Activated CD4-positive, alpha-beta T cell treated with anti-CD3 and anti-CD28 coated beads for 1 hour (primary cell): ENCODE results near the gene MAP3K12.
"Not testable (repeated sequence)": the region's sequence is repeated elsewhere in the genome, so short reads cannot be mapped to it uniquely, and the experiment has no call there.

ENCODE experiments used
- DNase-seq: peaks from one replicate; pipeline ENCODE4 v3.0.0-alpha.2; 2020

The MAP3K12 gene

DNA sequence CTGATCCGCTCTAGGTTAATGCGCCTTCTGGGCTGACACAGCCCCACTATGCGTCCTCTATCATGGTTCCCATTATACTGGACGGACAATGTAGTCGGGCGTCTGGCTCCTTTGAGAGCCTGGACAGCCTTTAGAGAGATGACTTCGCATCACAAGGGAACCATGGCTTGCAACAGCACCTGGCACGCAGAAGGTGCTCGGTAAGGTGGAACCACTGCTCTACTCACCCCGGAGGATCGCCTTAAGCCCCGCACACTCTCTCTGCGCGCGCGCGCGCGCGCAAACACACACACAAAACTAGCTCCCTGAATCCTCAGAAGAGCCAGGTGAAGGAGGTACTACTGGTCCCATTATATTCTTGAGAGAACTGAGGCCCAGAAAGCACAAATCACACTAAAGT lies 7.1 kb downstream of the MAP3K12 start:
- no peak for DNase-seq

DNA sequence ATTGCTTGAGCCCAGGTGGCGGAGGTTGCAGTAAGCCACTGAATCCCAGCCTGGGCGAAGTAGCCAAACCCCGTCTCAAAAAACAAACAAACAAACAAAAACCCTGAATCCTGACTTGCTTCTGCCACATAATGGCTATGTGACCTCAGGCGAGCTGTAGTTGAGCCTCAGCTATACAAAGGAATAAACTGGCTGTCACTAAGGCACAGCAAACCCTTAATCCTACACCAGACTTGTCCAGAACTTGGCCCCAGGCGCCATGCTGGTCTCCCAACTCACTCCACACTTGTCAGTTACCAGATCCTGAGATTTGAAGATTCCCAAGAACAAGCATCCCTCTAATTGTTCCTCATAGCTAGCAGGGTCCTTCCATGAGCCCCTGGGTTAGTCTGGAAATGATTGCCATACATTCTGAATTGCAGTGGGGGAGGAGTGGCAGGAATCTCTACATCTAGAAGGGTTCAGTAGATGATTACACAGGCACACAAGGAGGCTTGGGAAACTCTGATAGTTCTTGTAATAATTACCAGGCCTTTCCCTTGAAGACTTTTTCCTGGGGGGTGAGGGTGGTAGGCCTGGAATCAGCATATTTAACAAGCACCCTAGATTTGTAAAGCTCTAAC lies 9.9 kb downstream of the MAP3K12 start:
- no peak for DNase-seq

DNA sequence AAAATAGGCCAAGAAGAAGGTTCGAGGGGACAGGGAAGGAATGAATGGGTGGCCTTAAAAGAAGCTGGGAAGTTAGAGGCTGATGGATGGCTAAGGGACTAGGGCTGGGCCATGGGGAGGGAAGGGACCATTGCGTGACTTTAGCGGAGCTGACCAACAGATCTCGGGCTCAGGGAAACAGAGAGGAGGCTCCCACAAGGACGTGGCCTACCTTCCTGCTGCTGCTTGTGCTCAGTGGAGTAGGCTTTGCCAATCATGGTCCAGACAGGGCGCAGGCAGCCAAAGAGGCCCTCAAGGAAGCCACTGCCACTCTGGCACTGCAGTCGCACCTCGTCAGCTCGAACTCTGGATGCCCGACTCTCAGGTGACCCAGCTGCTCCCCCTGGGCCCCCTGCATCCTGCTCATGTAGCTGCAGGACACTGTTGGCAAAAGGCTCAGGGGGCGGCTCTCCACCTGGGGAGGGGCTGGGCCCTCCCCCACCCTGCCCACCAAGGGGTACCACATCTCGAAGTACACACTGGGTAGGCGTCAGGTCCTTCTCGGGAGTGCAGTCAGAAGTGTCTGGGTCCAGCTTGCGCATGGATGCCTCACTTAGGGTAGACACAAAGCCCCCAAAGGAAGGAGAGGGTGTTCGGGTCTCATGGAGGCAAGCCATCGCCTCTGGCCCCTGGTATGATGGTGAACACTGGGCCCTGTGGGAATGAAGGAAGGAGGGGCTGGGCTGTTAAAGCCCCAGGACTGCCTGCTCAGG lies 12.3 kb downstream of the MAP3K12 start:
- no peak for DNase-seq

DNA sequence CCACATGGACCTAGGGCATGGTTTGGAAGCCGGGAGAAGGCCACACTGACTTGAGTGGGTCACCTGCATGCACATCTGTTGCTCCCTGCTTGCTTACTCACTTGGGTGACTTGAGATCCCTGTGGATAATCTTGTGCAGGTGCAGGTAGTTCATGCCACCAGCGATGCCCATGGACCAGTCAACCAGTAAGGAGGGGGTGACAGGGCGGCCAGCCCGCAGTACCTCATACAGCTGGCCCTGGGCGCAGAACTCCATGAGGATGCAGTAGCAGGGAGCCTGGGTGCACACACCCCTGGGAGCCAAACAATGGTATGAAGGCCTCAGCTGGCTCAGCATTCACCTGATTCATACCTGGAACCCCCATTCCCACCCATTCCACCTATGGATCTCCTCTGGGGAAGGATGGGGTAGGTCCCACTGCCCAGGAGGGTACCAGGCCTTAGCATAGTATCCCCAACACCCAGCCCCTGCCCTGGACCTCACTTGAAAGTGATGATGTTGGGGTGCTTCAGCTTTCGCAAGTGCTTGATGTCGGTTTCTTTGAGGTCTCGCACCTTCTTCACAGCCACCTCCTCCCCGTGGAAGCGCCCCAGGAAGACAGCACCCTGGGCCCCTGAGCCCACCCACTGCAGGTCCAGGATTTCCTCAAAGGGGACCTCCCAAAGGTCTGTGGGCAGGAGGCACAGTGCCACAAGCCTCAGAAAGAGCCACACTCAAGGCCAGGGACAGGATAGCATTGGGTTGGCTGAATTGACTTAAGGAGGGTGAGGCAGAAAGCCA lies 13.1 kb downstream of the MAP3K12 start:
- no peak for DNase-seq

DNA sequence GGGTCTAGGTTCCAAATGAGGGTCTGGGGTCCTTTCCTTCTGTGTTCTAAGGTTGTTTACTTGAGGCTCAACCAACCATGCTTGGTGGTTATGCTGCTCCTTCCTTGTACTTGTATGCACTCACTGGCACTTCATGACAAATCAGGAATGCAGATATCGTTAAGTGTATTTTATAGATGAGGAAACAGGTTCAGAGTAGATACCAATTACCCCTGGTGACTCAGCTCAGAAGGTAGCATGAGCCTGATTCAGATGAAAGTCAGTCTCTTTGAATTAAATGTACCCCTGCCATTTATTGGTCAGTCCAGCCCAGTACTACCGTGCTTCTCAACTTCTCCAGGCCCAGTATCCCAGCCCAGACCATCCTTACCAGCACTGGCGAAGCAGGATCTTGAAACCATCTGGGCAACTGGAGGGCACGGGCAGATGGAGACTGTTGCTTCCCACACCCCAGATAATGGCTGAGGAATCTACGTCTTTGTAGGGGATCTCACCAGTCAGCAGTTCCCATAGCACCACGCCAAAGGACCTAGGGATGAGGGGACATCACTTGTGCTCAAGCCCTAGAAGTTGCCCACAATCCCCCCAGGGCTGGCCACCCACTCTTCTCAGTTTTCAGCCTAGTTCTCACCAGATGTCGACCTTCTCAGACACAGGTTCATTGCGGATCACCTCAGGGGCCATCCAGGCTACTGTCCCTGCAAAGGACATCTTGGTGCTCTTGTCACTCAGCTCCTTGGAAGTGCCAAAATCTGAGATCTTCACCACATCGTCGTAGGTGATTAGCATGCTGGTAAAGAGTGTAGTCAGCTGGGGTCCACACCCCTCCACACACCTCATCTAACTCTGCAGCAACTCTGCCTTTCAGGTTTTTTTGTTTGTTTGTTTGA lies 14.3 kb downstream of the MAP3K12 start:
- no peak for DNase-seq

DNA sequence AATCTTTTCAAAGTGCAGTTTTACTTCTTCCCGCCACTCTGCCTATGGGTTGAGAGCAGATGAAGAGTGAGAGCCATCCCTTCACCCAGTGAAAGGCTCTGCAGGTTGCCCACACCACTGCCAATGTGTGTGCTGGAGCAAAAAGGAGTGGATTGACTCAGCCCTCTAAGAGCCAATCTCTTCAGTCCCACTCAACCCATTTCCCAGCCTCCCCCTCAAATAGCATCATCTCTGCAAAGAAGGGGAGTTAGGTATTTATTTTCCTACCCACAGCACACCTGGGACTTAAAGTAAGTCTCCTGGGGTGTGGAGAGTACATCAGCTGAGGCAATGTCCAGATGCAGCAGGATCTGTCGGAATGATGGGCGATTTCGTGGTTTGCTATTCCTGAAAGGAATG lies 15.3 kb downstream of the MAP3K12 start:
- no peak for DNase-seq

DNA sequence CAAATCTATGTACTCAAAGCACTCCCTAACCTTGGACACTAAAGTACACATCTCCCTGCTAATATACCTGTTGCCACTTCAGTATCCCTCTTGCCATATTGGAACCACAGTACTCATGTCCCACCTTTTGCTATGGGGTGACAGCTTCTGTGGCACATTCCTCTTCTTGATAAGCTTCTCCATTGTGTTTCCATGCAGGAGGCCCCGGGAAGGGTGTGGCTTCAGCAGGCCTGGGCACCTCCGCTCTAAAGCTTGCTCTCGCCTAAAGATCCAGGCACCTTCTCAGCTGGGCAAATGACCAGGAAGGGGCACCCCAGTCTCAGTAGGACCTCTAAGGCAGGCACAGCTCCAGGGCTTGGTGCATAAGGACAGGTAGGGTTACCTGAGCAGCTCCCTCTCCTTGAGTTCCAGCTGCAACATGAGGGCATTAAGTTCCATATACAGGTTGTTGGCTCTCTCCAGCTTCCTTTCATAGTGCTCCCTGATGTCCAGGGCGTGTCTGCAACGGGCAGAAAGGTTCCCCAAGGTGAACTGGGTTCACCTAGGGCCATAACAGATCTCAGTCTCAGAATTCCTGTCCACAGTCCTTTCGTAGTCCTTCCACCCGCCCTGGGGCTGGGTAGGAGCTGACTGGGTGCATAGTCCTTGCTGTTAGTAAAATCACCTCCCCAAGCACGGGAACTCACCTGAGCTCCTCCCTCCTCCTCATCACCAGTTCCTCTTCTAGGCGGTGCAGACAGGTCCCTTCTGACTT lies 15.9 kb downstream of the MAP3K12 start:
- DNase-seq: no peak

DNA sequence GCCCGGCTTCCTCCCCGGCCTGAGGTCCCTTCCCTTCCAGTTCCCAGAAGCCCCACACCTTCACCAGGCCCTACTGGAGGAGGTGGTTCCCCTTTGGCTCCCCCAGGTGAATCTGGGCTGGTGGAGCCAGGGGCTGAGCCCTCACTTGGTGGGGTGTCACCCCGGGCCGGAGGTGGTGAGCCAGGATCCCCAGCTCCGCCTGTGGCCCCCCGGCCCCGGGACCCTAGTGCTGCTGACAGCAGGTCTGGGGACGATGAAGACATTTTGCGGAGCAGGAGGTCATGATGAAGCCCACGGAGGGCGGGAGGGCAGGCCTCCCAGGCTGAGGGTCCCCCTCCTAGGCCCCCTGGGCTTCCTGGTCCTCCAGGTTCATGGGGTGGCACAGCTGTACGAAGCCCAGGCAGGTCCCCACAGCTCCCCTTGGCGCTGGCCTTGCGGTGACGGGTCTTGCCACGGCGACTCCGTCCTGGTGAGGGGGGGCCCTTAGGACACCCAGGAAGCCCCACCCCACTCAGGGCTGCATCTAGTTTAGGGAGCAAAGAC lies 16.6 kb downstream of the MAP3K12 start:
- DNase-seq: no peak

DNA sequence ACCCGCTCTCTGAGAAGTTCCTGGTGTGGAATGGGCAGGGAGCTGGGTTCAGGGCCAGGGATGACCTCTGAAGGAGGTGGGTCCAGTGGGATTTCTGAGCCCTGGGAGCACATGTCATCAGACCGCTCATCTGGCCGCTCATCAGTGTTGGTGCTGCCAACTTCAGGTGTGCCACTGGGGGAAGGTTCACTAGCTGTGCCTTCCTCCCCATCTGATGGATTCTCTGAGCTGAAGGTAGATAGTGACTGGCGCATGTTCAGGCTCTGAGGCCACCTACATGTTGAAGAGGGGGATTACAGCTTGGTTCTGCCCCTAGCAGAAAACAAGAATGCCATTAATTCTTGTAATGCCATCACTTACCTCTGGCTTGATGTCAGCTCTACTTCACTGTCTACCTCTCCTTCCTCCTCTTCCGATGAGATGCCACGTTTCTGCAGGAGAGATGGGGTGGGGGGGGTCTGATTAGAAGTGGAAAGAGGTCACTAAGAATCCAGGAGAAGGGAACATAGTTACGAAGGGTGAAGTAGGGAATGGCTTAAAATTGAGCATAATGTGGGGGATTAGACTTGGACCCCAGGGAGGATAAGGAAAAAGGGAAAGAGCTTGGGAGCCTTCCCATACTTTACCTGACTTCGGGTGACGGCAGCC lies 17.2 kb downstream of the MAP3K12 start:
- no peak for DNase-seq

DNA sequence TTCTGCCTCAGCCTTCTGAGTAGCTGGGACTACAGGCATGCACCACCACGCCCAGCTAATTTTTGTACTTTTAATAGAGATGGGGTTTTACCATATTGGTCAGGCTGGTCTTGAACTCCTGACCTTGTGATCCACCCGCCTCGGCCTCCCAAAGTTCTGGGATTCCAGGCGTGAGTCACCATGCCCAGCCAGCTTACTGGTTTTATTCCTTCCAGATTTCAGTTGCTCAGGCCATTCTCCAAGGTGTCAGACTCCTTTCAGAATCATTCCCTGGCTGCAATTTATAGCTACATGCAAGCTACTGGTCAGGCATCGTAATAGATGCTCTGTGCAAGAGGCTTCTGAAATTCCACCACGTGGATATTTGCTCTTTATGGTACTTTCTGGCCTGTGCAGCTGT lies 17.8 kb downstream of the MAP3K12 start:
- not testable (repeated sequence) for DNase-seq

DNA sequence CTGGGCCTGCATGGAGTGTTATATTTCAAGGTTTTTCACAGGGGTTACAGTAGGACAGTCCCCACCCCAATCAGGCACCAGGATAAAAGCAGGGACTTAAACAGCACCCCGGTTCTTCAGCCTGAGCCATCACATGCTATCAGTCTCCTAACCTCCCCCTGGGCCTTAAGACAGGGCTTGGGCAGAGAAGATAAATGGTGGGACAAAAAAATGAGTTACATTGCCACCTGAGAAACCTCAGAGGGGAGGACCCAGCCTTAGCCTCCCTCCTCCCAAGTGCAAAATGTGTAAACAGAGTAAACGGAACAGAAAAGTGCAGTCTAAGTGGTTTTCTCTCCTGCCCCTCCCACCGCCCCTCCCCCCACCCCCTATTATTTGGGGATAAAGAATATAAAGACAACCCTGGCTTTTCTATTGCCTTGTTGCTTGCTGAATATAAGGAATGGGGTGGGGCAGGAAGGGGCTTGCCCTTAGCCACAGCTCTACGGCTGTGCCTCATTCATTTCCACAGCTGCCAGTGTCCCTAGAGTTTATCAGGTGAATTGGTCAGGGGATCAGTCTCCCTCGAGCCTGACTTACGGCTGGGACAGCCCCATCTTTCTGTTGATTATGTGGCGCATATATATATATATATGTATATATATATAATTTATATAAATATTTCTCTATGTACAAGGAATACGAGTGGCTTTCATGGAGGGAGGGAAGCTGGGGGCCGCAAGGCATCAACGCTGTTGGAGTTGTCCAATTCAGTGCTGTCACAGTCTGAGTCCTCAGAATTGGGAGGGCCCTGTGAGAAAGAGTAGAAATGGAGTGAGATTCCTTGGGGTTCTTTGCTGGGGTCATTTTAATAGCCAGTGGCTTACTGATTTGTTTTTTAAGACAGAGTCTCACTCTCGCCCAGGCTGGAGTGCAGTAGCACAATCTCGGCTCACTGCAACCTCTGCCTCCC lies 18.5 kb downstream of the MAP3K12 start:
- DNase-seq: no peak

DNA sequence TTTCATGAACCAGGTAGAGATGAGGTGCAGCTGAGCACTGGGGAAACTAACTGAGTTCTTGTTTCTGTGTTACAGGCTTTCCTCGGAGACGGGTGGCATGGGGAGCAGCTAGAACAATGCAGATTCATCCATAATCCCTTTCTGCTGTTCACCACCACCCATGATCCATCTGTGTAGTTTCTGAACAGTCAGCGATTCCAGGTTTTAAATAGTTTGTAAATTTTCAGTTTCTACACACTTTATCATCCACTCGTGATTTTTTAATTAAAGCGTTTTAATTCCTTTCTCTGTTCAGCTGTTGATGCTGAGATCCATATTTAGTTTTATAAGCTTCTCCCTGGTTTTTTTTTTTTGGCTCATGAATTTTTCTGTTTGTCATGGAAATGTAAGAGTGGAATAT lies 19.9 kb downstream of the MAP3K12 start:
- no peak for DNase-seq

DNA sequence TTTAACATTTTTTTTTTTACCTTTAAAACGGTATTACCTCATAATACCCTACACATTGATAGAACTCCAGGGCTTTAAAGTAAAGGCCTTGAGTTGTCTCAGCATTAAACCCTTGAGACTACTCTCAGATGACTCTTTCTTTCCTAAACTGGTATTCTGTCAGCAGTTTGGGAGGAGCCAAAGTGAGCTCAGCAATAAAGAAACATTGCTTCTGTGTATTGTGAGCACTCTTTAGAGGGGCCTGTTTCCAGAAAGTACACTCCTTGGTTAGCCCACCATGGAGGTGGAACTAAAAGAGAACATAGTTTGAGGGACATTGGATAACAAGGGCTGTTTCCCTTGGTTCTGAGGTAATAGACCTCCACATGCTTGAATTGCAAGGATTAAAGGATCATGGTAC lies 20.4 kb downstream of the MAP3K12 start:
- DNase-seq: no peak

DNA sequence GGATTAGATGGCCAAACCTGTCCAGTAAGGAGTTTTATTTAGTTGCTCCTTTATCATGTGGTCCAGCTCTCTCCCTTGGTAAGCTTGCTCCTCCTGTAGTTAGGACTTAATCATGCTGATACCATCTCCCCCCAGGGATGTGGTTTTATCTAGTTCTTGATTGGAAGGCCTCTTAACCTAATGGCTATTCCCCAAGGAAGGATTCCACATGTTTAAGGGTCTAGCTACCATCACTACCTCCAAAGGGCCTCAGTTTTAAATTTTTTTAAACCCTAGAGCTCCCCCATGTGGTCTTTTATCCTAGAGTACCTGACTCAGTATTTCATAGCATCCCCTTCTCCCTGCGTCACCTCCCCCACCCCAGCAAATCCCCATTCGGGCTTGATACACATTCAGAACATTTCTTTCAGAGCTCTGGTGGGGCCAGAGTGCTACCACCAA lies 22.5 kb downstream of the MAP3K12 start:
- DNase-seq: no peak

DNA sequence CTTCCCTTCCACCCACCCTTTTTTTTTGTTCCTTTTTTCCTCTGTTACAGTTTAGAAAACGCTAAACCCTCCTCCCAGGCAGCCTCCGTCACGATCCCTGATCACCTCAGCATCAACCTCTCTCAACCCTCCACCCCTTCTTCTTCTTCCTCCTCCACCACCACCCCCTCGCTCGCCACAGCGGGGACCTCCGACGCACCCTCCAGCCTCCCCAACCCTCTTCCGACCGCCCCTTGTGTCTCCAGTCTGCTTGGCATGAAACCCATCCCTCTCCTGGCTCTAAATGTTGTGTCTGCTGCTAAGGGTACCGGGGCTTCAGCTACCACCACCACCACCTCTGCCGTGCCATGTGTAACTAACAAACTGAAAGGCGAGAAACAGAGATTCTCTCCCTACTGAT lies 24.4 kb downstream of the MAP3K12 start:
- no peak for DNase-seq

DNA sequence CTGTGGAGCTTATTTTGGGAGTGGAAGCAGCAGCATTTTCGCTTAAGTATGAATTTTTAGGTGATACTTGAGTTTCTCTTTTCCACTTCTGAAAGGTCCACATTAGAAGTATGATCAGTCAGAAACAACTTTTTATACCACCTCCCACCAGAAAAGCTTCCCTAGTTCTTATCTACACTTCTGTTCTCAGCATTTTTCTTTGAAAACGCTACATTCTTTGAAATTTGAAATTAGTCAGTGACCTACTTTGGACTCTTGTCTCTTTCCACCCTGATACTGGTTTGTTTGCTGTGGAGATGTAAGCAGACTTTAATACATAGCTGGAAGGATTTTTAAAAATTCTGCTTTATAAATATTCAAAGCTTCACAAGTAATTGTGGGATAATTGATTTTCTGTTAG lies 25.2 kb downstream of the MAP3K12 start:
- DNase-seq: no peak

DNA sequence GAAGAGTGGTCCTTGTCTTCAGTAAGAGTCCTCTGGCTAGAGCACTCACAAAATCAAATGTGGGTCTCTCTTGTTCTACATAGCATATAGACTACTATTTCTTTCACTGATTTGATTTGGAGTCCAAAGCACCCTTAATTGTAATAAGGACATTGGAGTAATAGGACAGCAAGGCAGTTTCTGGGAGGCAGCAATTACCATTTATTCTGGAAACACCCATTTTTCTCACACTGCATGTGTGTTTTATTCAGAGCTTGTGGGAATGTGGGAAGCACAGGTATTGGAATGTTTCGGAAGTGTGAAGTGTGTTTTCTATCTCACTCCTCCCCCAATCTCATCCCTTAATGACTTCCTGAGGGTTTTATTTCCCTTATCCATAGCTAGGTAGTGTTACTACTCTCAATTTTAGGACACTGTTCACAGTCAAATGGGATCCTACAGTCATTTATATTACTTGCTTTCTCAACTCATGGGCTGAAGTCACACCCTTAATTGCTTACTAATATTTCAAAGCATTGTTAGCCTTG lies 27.1 kb downstream of the MAP3K12 start:
- no peak for DNase-seq

DNA sequence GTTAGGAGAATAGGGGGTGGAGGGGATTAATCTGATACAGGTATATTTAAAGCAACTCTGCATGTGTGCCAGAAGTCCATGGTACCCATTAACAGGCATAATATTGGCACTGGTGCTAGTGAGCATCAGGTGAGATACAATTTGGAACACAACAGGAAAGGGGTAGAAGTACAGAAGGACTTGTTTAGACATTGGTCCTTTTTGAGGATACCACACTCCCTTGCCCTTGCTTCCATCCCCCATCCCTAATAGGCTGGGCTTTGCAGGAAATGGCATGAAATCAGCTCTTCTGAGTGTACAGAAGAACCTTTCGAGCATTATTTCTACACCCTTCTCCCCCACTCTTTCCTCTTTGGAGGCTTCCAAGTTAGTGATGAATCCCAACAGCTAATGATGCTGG lies 31.0 kb downstream of the MAP3K12 start:
- DNase-seq: no peak

DNA sequence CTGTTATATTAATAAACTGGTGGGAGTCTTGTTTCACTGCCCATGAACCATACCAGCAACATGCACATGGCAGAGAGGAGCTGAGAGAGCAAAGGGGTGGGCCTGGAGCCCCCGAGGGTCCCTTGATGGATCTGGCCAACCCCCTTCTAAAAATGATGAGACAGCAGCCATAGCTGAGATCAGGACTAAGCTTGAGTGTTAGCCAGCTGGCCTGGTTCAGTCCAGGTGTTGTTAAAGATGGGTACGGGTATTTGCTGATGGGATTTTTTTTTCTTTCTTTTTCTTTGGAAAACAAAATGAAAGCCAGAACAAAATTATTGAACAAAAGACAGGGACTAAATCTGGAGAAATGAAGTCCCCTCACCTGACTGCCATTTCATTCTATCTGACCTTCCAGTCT lies 31.4 kb downstream of the MAP3K12 start:
- no peak for DNase-seq

DNA sequence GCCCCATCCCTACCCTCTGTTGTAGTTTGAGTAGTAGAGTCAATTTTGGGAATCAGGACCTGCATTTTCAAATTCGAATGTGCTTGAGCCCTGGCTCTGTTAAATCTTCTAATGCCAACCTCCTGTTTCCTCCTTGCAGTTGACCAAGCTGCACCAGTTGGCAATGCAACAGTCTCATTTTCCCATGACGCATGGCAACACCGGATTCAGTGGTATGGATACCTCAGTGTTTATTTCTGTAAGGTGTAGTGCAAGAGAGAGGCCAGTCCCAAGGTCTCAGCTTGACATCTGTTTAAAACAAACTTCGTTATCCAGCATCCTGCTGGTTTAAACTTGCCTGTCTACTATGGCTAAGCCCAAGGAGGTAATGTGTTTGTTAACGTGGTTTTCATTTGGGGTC lies 32.2 kb downstream of the MAP3K12 start:
- no peak for DNase-seq
